Upper lobe of left lung (tissue), 6 donors: ENCODE data around the gene SERPINA5. TPM values are rescaled to one million over a fixed set of nuclear protein-coding genes. Genes with fewer than 3 reads are reported as not detected.

Experiments
- ATAC-seq, 2 donors: fragments of 200-7000 bp; cut with Tn5 transposase; one replicate each; pipeline ENCODE4 v1.9.1; 2022; ENCODE audit warnings: mild to moderate bottlenecking in 2 of 2, moderate library complexity in 2 of 2; ENCODE audit not compliant: low FRiP score in 2 of 2
- DNase-seq, 2 donors: peaks; one replicate each; pipeline ENCODE4 v3.0.0-alpha.2; 2019 to 2020
- H3K27ac ChIP-seq, 4 donors: fragments of 200-600 bp; sonication (generic); one replicate each; pipeline ENCODE4 v1.5.1; 2016 to 2019
- H3K27me3 ChIP-seq, 4 donors: fragments of 200-600 bp; sonication (generic); one replicate each; pipeline ENCODE4 v1.5.1; 2017 to 2019
- H3K36me3 ChIP-seq, 4 donors: fragments of 200-600 bp; sonication (generic); one replicate each; pipeline ENCODE4 v1.5.1; 2016 to 2019
- H3K4me1 ChIP-seq, 4 donors: fragments of 200-600 bp; sonication (generic); one replicate each; pipeline ENCODE4 v1.5.1; 2018 to 2019
- H3K4me3 ChIP-seq, 4 donors: fragments of 200-600 bp; sonication (generic); one replicate each; pipeline ENCODE4 v1.5.1; 2017 to 2019; ENCODE audit warnings: mild to moderate bottlenecking in 2 of 4, moderate library complexity in 1 of 4
- H3K9me3 ChIP-seq, 4 donors: fragments of 200-600 bp; sonication (generic); one replicate each; pipeline ENCODE4 v1.5.1; 2018 to 2019
- CTCF ChIP-seq, 6 experiments: fragments of 450-650 bp in 4 of 6; fragments of 200-600 bp in 2 of 6; sonication (generic) in 2 of 6; IDR thresholded peaks; one replicate each; pipeline ENCODE4 v1.5.1; 2016 to 2019; ENCODE audit warnings: antibody characterized with exemption in 6 of 6
- EP300 ChIP-seq, 4 donors: sonication (generic); formaldehyde crosslinking; IDR thresholded peaks; one replicate each; pipeline ENCODE4 v1.5.1; 2017; ENCODE audit warnings: antibody characterized with exemption in 4 of 4, control low read depth in 2 of 4
- POLR2A ChIP-seq, 4 donors: fragments of 450-650 bp; IDR thresholded peaks; one replicate each; pipeline ENCODE4 v1.5.1; 2016 to 2017; ENCODE audit warnings: antibody characterized with exemption in 4 of 4, mild to moderate bottlenecking in 2 of 4
- POLR2AphosphoS5 ChIP-seq, 2 donors: sonication (generic); formaldehyde crosslinking; IDR thresholded peaks; one replicate each; pipeline ENCODE4 v1.5.1; 2017; ENCODE audit warnings: antibody characterized with exemption in 2 of 2
- WGBS, 2 donors: methylation state at CpG; one replicate each; pipeline ENCODE4 v1.1.5; 2017 to 2018; 5-methylcytosine and 5-hydroxymethylcytosine counted together
- total RNA-seq, 6 donors: library from RNA; depleted of rRNA in 4 of 6; stranded (reverse); fragments of >200 nt in 4 of 6; gene quantifications; one replicate each; pipeline versions ENCODE4 v1.1.0 to v1.2.1, GENCODE V29; 2016 to 2021
- donor health status: DM: no; HTN: no; CAD: no; lungs with moderate emphysema.
- donor health status: DM: no; HTN: yes; CAD: no; lungs with severe emphysema.

SERPINA5 gene
- total RNA-seq, 6 donors from 2014 or later: 1.2 to 2.5 (median 1.5) TPM; not detected in 3

DNA sequence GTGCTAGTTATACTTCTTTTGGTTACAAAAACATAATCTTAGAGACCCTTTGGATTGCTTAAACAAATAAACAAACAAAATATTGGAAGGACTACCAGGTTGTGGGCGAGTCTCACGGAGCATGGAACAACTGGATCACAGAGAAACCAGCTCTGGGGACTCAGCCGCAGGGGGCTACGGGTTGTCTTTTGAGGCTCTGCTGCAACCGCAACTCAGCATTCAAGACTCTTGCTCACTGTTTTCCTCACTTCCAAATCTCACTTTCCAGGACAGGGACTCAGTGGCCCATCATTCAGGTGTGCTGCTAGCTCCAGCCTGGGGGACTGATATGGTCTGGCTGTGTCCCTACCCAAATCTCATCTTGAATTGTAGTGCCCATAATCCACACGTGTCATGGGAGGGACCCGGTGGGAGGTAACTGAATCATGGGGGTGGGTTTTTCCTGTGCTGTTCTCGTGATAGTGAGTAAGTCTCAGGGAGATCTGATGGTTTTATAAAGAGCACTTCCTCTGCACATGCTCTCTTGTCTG, 34.0 kb upstream of the SERPINA5 start:
- DNase-seq (no peak), ATAC-seq (no peak)
- Histone ChIP-seq H3K27ac (no peak overlapping the region), H3K4me3 (no peak overlapping the region), H3K36me3 (no peaks in the 10 kb centered on the region), H3K4me1 (no peaks in the 10 kb centered on the region), H3K9me3 (peaks cover 0 to 4% (median 0%) of the 10 kb centered on the region in 4 donors), H3K27me3 (no peaks in the 10 kb centered on the region)
- TF ChIP-seq CTCF (IDR thresholded peaks at IDR 0.05) (no peak), EP300 (IDR thresholded peaks at IDR 0.05) (no peak), POLR2A (IDR thresholded peaks at IDR 0.05) (no peak), POLR2AphosphoS5 (IDR thresholded peaks at IDR 0.05) (no peak)
- WGBS, 2 donors: 82 to 96% methylated on average over 8 of the region's 8 CpGs

DNA sequence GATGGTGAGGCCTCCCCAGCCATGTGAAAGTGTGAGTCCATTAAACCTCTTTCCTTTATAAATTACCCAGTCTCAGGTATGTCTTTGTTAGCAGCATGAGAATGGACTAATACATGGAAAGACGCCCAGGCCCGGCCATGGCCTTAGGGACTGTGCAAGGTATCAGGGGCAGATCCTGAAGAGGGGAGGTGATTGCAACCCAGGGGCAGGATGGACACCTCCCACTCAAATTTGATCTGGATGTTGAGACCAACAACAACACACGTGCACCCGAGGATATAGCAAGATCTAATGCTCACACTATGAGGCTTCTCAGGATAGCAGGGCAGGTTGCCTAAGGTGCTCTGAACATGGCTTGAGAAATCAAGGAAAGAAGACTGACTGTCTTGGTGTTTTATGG, 33.5 kb upstream of the SERPINA5 start:
- Histone ChIP-seq H3K4me3 (no peak overlapping the region), H3K4me1 (no peaks in the 10 kb centered on the region), H3K27ac (no peak overlapping the region), H3K9me3 (peaks cover 0 to 4% (median 0%) of the 10 kb centered on the region in 4 donors), H3K27me3 (no peaks in the 10 kb centered on the region), H3K36me3 (no peaks in the 10 kb centered on the region)
- no peak for DNase-seq
- ATAC-seq: no peak
- TF ChIP-seq POLR2AphosphoS5 (IDR thresholded peaks at IDR 0.05) (no peak), CTCF (IDR thresholded peaks at IDR 0.05) (no peak), POLR2A (IDR thresholded peaks at IDR 0.05) (no peak), EP300 (IDR thresholded peaks at IDR 0.05) (no peak)
- 69 to 98% methylated on average over 4 of the region's 4 CpGs for WGBS, 2 donors

DNA sequence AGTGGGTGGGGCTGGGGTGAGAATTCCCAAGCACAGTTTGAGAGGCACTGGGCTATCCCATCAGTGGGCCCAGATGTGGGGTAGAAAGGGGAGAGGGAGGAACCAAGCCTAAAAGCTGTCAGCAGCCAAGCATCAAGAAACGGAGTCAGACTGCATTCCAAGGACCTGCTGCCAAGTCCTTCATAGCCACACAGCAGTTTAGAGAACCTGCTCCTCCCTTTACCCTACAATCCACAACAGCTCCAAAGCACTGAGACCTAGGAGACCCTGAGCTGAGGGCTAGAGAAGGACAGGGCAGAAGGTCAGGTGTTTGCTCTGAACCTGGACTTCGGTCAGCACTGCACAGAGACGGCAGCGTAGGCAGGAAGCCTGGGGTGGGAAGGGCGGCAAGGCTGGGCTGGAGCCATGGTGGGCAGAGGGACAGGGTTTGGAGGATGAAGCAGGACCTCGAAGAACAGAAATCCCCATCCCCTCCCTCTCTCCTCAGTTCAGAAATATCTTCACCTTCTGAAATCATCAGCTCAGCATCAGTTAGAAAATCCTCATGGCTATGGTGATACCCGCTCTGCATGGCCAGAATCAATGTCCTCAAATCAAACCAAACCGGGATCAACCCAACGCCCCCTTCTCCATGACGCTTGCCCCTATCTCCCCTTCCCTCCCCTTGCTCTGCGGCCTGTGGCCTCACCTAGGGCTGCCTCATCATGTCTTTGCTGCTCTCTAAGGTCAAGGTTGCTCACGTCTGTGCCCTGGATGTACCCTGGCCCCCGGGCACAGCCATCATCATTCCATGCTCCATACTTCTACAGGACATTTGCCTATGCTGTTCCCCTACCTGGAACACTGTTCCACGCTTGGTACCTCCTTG, 32.9 kb upstream of the SERPINA5 start:
- H3K4me3 ChIP-seq: no peak overlapping the region
- no peaks in the 10 kb centered on the region for H3K4me1 ChIP-seq
- H3K36me3 ChIP-seq: no peaks in the 10 kb centered on the region
- H3K9me3 ChIP-seq: peaks cover 0 to 4% (median 0%) of the 10 kb centered on the region in 4 donors
- no peak overlapping the region for H3K27ac ChIP-seq
- no peak for TF ChIP-seq CTCF (IDR thresholded peaks at IDR 0.05)
- TF ChIP-seq POLR2AphosphoS5 (IDR thresholded peaks at IDR 0.05): no peak
- TF ChIP-seq EP300 (IDR thresholded peaks at IDR 0.05): no peak
- no peak for TF ChIP-seq POLR2A (IDR thresholded peaks at IDR 0.05)
- WGBS, 2 donors: 84 to 87% methylated on average over 14 of the region's 14 CpGs
- H3K27me3 ChIP-seq: no peaks in the 10 kb centered on the region
- ATAC-seq (peak in 1 of 2 donors; percentile 65), DNase-seq (no peak)

- TF ChIP-seq CTCF (IDR thresholded peaks at IDR 0.05): peak; percentile 58 to 90 (median 70)
- no peak for TF ChIP-seq POLR2AphosphoS5 (IDR thresholded peaks at IDR 0.05)
- no peak for TF ChIP-seq POLR2A (IDR thresholded peaks at IDR 0.05)
- no peak for TF ChIP-seq EP300 (IDR thresholded peaks at IDR 0.05)
- ATAC-seq: peak; percentile 74 to 78
- Histone ChIP-seq H3K9me3 (peaks cover 0 to 4% (median 0%) of the 10 kb centered on the region in 4 donors), H3K27me3 (no peaks in the 10 kb centered on the region), H3K4me3 (no peak overlapping the region), H3K4me1 (no peaks in the 10 kb centered on the region), H3K36me3 (no peaks in the 10 kb centered on the region), H3K27ac (no peak overlapping the region)
- 24 to 27% methylated on average over 19 to 24 of the region's 24 CpGs for WGBS, 2 donors
- peak in 1 of 2 donors; percentile 39 for DNase-seq
Measured at GRCh38 chr14:94548999-94549985, 31.9 kb upstream of the SERPINA5 start.
